GM13977 (cell line): ENCODE data around the gene RAC3.

Experiments
- DNase-seq: peaks from one replicate; pipeline ENCODE4 v3.0.0; 2012; ENCODE audit warnings: low spot score
- CTCF ChIP-seq: IDR thresholded peaks from 2 replicates; pipeline ENCODE4 v1.5.1; 2012; ENCODE audit warnings: mild to moderate bottlenecking, control low read depth; ENCODE audit not compliant: insufficient read depth; ENCODE audit errors: extremely low read depth, missing control alignments
- in situ Hi-C: fragments of 300-500 bp; cut with MboI; formaldehyde crosslinking; loops from one replicate; pipeline ENCODE4 v1.12.0; 2022; ENCODE audit warnings: low sequenced_read_pairs, low pct_unique_long_range_greater_than_20kb, mixed read lengths, inconsistent platforms; ENCODE audit not compliant: unreplicated experiment

Gene RAC3

GRCh38 chr17:82009413-82009812, 22.1 kb upstream of the RAC3 start:
- DNase-seq: no peak
- TF ChIP-seq CTCF: no peak
- in situ Hi-C loops: no loop called here

- no peak for DNase-seq
- in situ Hi-C loops: no loop called here
- TF ChIP-seq CTCF: no peak
These were observed 20.6 kb upstream of the RAC3 start for GRCh38 chr17:82010575-82011525.

DNA sequence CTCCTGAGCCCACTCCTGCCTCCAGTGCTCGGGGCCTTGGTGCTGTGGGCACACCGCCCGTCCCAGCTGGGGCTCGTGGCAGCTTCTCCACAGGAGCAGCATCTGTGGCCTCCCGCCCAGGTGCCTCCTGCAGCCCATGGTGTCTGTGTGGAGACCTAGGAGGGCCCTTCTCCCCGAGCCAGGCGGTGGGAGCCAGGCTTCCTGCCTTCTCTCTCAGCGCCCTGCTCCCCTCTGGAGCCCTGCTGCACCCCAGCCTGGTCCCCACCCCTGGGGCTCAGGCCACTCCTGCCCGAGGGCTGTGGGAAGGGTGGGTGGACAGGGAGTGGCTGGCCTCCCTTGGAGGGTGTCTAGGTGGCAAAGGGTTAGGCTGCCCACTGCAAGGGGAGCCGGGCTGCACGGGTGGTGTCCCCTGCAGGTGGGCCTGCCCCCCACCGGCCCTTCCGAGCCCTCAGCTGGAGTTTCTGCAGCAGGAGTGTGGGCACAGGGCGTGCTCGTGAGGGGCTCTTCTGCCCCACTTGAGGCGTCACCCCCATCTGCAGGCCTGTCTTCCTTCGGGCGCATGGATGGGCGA, 19.8 kb upstream of the RAC3 start:
- DNase-seq: no peak
- in situ Hi-C loops: no loop called here
- TF ChIP-seq CTCF: no peak

GRCh38 chr17:82012261-82012639, 19.2 kb upstream of the RAC3 start:
- in situ Hi-C loops: no loop called here
- no peak for DNase-seq
- TF ChIP-seq CTCF: no peak

DNA sequence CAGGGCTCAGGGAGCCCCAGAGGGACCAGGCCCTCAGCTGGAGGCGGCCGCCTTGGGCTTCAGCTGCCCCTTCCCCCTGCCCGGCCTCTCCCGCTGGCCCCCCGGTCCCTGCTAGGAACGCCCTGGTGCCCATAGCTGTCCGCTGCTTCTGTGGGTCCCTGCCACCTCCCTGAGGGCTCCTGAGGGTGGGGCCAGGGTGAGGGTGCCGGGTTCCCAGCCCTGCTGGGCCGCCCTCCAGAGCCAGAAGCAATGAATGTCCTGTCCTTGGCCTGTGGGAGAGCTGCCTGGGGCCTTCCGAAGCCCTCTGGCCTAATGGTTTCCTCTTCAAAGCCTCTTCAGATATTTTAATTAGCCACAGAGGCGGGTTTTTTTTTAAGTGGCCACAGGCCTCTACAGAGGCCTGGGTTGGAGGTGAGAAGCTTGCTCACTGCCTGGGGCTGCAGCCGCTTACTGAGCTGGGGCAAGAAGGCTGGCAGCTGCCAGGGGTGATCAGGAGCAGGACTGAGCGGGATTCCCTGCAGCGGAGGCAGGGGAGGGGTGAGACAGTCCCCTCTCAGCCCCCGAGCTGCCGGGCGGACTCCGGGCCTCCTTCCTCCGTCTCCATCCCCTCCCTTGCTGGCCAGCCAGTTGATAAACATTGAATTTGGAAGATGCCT, 18.7 kb upstream of the RAC3 start:
- TF ChIP-seq CTCF: no peak
- DNase-seq: no peak
- in situ Hi-C loops: no loop called here

DNA sequence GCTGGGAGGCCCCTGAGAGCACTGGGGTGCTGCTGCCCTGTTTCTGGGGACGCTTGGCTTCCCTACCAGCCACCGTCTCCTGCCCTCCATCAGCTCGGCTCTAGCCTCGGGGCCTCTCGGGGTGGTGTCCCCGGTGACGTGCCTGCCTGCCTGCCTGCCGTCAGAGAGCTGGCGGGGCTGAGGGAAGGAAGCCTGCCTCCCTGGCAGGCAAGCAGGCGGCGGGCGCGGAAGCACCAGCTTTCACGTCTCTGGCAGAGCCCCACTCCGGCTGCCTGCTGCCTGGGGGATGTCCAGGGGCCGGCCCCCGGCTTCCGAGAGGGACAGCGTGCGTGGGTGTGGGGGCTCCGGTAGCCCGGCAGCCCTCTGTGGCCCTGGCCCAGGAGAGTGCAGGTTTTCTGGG, 18.1 kb upstream of the RAC3 start:
- no peak for TF ChIP-seq CTCF
- in situ Hi-C loops: no loop called here
- DNase-seq: no peak
